ENCODE measurements around the gene OR10D3. TPM values are rescaled to one million over a fixed set of nuclear protein-coding genes. Genes with fewer than 3 reads are reported as not detected.

Gene OR10D3
- total and polyA plus RNA-seq, 8 donors = not detected

DNA sequence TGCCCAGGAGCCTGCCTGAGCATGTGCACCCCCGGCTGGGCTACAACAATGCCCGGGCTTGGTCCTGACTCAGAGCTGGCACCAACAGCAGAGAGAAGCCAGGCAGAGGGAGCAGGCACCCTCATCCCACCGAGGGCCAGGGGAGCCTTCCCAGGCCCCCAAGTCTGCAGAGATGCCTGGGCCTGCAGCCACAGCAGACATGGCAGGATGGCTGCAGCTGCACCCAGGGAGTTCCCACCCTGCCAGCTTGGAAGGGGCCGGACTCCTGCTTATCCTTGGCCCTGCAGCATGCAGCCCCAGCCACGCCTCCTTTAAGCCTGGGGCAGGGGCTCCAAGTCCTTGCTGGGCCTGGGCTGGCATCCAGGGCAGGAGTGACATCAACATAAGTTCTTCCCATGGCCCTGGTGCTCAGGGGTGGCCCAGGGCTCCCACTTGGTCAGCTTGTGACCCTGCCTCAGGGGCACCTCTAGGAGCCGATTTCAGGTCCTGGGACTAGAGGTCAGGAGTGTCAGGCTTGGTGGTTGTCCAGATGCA, 26.7 kb downstream of the OR10D3 start:
- Histone ChIP-seq H3K9me3 (no peaks in the 10 kb centered on the region), H3K4me1 (no peaks in the 10 kb centered on the region), H3K27me3 (peaks cover 0 to 5% (median 0%) of the 10 kb centered on the region in 3 donors), H3K36me3 (no peaks in the 10 kb centered on the region), H3K27ac (no peak overlapping the region), H3K4me3 (no peak overlapping the region)
- intact Hi-C loops (cut with DNase I; ENCODE audit: low total_unique reads) = no loop called here
- TF ChIP-seq, protein P1, sequence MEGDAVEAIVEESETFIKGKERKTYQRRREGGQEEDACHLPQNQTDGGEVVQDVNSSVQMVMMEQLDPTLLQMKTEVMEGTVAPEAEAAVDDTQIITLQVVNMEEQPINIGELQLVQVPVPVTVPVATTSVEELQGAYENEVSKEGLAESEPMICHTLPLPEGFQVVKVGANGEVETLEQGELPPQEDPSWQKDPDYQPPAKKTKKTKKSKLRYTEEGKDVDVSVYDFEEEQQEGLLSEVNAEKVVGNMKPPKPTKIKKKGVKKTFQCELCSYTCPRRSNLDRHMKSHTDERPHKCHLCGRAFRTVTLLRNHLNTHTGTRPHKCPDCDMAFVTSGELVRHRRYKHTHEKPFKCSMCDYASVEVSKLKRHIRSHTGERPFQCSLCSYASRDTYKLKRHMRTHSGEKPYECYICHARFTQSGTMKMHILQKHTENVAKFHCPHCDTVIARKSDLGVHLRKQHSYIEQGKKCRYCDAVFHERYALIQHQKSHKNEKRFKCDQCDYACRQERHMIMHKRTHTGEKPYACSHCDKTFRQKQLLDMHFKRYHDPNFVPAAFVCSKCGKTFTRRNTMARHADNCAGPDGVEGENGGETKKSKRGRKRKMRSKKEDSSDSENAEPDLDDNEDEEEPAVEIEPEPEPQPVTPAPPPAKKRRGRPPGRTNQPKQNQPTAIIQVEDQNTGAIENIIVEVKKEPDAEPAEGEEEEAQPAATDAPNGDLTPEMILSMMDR (IDR thresholded peaks at IDR 0.05) = no peak
- no peak for TF ChIP-seq POLR2AphosphoS5 (IDR thresholded peaks at IDR 0.05)
- 81 to 90% (median 87%) methylated on average over 2 to 6 of the region's 6 CpGs for WGBS, 5 donors
- DNase-seq = no peak

DNA sequence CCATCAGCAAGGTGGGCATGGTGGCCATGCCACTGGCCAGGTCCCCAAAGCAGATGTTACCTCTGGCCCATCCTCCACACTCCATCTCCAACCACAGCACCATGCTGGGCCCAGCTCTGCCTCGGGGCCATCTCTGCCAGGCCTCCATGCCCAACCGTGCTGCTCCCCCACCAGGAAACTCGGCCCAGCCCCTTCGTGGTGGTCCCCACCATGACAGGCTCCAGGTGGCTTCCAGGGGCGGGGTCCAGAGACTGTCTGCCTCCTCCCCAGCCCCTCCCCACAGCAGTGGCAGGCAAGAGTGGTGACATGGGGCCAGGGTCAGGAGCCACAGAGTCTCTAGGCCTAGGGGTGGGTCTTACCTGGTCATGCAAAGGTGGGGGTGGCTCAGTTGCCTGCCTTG, 27.3 kb downstream of the OR10D3 start:
- Histone ChIP-seq H3K36me3 (no peaks in the 10 kb centered on the region), H3K4me3 (no peak overlapping the region), H3K9me3 (no peaks in the 10 kb centered on the region), H3K4me1 (no peaks in the 10 kb centered on the region), H3K27ac (no peak overlapping the region), H3K27me3 (peaks cover 0 to 5% (median 0%) of the 10 kb centered on the region in 3 donors)
- DNase-seq = no peak
- intact Hi-C loops (cut with DNase I; ENCODE audit: low total_unique reads) = no loop called here
- TF ChIP-seq, protein P1 (IDR thresholded peaks at IDR 0.05) = no peak
- no peak for TF ChIP-seq POLR2A (IDR thresholded peaks at IDR 0.05)
- no peak for TF ChIP-seq EP300 (IDR thresholded peaks at IDR 0.05)
- no peak for TF ChIP-seq POLR2AphosphoS5 (IDR thresholded peaks at IDR 0.05)
- 58 to 88% (median 81%) methylated on average over 5 of the region's 5 CpGs for WGBS, 5 donors

DNA sequence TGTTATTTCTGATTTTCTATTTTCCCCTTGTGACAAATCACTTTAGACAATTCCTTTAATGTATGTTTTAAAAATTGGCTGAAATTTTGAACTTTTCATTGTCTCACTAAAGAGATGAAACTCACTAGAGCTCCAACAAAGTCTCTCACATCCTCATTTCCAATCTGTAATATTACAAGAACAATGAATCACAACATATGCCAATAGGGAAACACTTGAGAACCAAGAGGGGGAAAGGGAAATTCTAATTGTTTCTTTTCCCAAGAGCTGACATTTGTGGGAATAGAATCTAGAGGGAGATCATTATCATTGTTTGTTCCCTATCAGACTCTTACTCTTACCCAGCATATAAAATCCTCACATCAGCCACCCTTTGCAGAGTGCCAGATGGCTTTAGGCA, 28.2 kb downstream of the OR10D3 start:
- Histone ChIP-seq H3K9me3 (no peaks in the 10 kb centered on the region), H3K27ac (no peak overlapping the region), H3K27me3 (peaks cover 0 to 5% (median 0%) of the 10 kb centered on the region in 3 donors), H3K4me3 (no peak overlapping the region), H3K36me3 (no peaks in the 10 kb centered on the region), H3K4me1 (no peaks in the 10 kb centered on the region)
- TF ChIP-seq POLR2AphosphoS5 (IDR thresholded peaks at IDR 0.05) = no peak
- TF ChIP-seq POLR2A (IDR thresholded peaks at IDR 0.05) = no peak
- TF ChIP-seq, protein P1 (IDR thresholded peaks at IDR 0.05) = no peak
- TF ChIP-seq EP300 (IDR thresholded peaks at IDR 0.05) = no peak
- intact Hi-C loops (cut with DNase I; ENCODE audit: low total_unique reads) = no loop called here
- no peak for DNase-seq

DNA sequence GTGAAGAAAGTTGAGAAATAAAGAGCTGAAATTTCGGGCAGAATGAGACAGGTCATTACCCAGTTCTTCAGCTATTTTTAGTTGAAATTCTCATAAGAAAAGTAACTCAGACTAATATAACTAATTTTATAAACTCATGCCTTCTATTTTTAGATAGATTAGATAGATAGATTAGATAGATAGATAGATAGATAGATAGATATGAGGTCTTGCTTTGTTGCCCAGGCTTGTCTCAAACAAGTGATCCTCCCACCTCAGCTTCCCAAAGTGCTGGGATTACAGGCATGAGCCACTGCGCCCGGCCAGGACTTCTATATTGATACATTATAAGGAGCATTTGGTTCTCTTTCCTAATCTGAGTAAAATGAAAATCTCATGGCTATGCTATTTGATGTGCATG, 30.9 kb downstream of the OR10D3 start:
- WGBS, 5 donors = 77 to 86% (median 85%) methylated on average over 3 of the region's 3 CpGs
- DNase-seq = no peak
- Histone ChIP-seq H3K27me3 (peaks cover 0 to 2% (median 0%) of the 10 kb centered on the region in 3 donors), H3K27ac (no peak overlapping the region), H3K4me1 (no peaks in the 10 kb centered on the region), H3K9me3 (no peaks in the 10 kb centered on the region), H3K36me3 (no peaks in the 10 kb centered on the region), H3K4me3 (no peak overlapping the region)
- intact Hi-C loops (cut with DNase I; ENCODE audit: low total_unique reads) = no loop called here
- TF ChIP-seq POLR2A (IDR thresholded peaks at IDR 0.05) (no peak), POLR2AphosphoS5 (IDR thresholded peaks at IDR 0.05) (no peak), EP300 (IDR thresholded peaks at IDR 0.05) (no peak)
- TF ChIP-seq, protein P1 (IDR thresholded peaks at IDR 0.05) = no peak

Data from stomach (tissue), 9 donors.